Body of pancreas (tissue), 4 donors: ENCODE data around the gene SLC5A9.

Source experiments
- CTCF ChIP-seq, 7 experiments: fragments of 450-650 bp in 4 of 7; fragments of 200-600 bp in 3 of 7; sonication (generic) in 3 of 7; IDR thresholded peaks; one replicate each; pipeline ENCODE4 v1.5.1; 2016 to 2019; ENCODE audit warnings: antibody characterized with exemption in 7 of 7
- POLR2A ChIP-seq, 3 donors: fragments of 450-650 bp; IDR thresholded peaks; one replicate each; pipeline ENCODE4 v1.6.1; 2016; ENCODE audit warnings: antibody characterized with exemption in 3 of 3, mild to moderate bottlenecking in 2 of 3

GRCh38 chr1:48233666-48234485, 11.4 kb downstream of the SLC5A9 start:
- TF ChIP-seq CTCF (IDR thresholded peaks at IDR 0.05) (no peak), POLR2A (IDR thresholded peaks at IDR 0.05) (no peak)
